Adrenal gland (tissue), 12 donors: ENCODE measurements around the gene PAMR1. TPM values are rescaled to one million over a fixed set of nuclear protein-coding genes. Genes with fewer than 3 reads are reported as not detected.

Experiments
- DNase-seq, 7 donors: peaks; one replicate each; pipeline ENCODE4 v3.0.0-alpha.2; 2019 to 2020
- H3K27ac ChIP-seq, 5 donors: fragments of 200-600 bp; sonication (generic) in 4 of 5; 1 replicate in 3 of 5; 2 replicates in 2 of 5; pipeline versions ENCODE4 v1.5.1 to v1.8.0; 2016 to 2020; ENCODE audit warnings: mild to moderate bottlenecking in 1 of 5
- H3K27me3 ChIP-seq: fragments of 200-600 bp; 2 replicates; pipeline ENCODE4 v1.8.0; 2021
- H3K36me3 ChIP-seq, 2 donors: fragments of 200-600 bp; replicated peaks in 1 of 2; 1 replicate in 1 of 2; 2 replicates in 1 of 2; pipeline versions ENCODE4 v1.5.1 to v1.8.0; 2018 to 2022
- H3K4me1 ChIP-seq, 2 donors: fragments of 200-600 bp; replicated peaks in 1 of 2; 1 replicate in 1 of 2; 2 replicates in 1 of 2; pipeline versions ENCODE4 v1.5.1 to v1.8.0; 2018 to 2021
- H3K4me3 ChIP-seq, 4 donors: fragments of 200-600 bp; sonication (generic) in 3 of 4; one replicate each; pipeline ENCODE4 v1.5.1; 2016 to 2018
- H3K9me3 ChIP-seq, 3 donors: fragments of 200-600 bp; sonication (generic) in 1 of 3; replicated peaks in 1 of 3; 1 replicate in 2 of 3; 2 replicates in 1 of 3; pipeline versions ENCODE4 v1.5.1 to v1.8.0; 2016 to 2021
- POLR2A ChIP-seq, 2 donors: fragments of 450-650 bp; IDR thresholded peaks; one replicate each; pipeline ENCODE4 v1.6.1; 2017; ENCODE audit warnings: antibody characterized with exemption in 2 of 2, mild to moderate bottlenecking in 2 of 2, moderate library complexity in 1 of 2
- WGBS, 4 donors: extraction: QIAGEN DNeasy Blood & Tissue Kit in 2 of 4; methylation state at CpG; one replicate each; pipeline versions ENCODE4 v1.1.5 to v1.1.7; 2013 to 2017; 5-methylcytosine and 5-hydroxymethylcytosine counted together
- intact Hi-C, 2 donors: fragments of 100-400 bp; cut with DNase I; formaldehyde crosslinking; loops; one replicate each; pipeline versions ENCODE4 v1.14.1 to v1.15.0; 2022 to 2023
- polyA plus RNA-seq, 3 donors: library from polyadenylated mRNA; stranded (reverse); fragments of 200-250 nt in 2 of 3; fragments of 350-450 nt in 1 of 3; fragmentation: Illumina TruSeq in 1 of 3; extraction: RNeasy Lipid Tissue Mini Kit (QIAGEN cat#74804) in 1 of 3; gene quantifications; one replicate each; pipeline ENCODE4 v1.2.3, GENCODE V29; 2013 to 2014
- total RNA-seq, 9 donors: library from RNA; depleted of rRNA in 4 of 9; stranded (reverse); fragments of >200 nt in 4 of 9; fragments of 120-200 nt in 1 of 9; fragmentation: NEBNext Ultra II Directional in 1 of 9; extraction: Animal tissue kit (Norgen Biotek cat#: 25700) in 1 of 9; gene quantifications; one replicate each; pipeline versions ENCODE4 v1.1.0 to v1.2.4, GENCODE V29; 2013 to 2023
- TF ChIP-seq, protein P1 (sequence below), 6 experiments: fragments of 450-650 bp in 4 of 6; fragments of 200-600 bp in 2 of 6; sonication (generic) in 1 of 6; IDR thresholded peaks; 1 replicate in 5 of 6; 2 replicates in 1 of 6; pipeline versions ENCODE4 v1.5.1 to v1.8.0; 2016 to 2021; ENCODE audit warnings: antibody characterized with exemption in 6 of 6, mild to moderate bottlenecking in 2 of 6, moderate library complexity in 1 of 6
- donor health status: healthy with polysubstance abuse.
- donor health status: Bipolar disorder and iron deficiency.
- donor health status: DM: yes; HTN: yes; CAD: no.
- donor health status: DM: no; HTN: no; CAD: no.
- donor health status: DM: no; HTN: no; CAD: no.
- donor health status: DM: yes; HTN: yes; CAD: no.

PAMR1 gene
- total and polyA plus RNA-seq, 12 donors = 4.3 to 25.7 (median 11.2) TPM

DNA sequence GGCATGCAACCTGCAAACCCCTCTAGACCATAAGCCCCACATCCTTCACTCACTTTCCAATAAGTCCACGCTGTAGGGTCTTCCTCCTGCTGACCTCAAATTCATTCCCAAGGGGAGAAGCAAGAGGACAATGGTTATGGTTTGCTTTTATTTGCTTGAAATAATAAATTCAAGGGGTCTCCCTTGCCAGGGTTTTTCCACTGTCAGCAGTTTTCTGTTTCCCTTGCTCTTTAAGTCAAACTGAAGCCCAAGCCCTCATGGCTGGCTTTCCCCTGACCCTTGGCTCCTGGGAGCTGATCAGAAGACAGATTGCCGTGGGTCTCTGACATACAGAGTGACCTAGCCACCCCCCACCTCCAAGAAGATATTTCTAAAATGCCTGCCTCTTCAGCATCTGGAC, 109.9 kb downstream of the PAMR1 start:
- no peak overlapping the region for H3K4me3 ChIP-seq
- H3K9me3 ChIP-seq = no peaks in the 10 kb centered on the region
- TF ChIP-seq, protein P1, sequence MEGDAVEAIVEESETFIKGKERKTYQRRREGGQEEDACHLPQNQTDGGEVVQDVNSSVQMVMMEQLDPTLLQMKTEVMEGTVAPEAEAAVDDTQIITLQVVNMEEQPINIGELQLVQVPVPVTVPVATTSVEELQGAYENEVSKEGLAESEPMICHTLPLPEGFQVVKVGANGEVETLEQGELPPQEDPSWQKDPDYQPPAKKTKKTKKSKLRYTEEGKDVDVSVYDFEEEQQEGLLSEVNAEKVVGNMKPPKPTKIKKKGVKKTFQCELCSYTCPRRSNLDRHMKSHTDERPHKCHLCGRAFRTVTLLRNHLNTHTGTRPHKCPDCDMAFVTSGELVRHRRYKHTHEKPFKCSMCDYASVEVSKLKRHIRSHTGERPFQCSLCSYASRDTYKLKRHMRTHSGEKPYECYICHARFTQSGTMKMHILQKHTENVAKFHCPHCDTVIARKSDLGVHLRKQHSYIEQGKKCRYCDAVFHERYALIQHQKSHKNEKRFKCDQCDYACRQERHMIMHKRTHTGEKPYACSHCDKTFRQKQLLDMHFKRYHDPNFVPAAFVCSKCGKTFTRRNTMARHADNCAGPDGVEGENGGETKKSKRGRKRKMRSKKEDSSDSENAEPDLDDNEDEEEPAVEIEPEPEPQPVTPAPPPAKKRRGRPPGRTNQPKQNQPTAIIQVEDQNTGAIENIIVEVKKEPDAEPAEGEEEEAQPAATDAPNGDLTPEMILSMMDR (IDR thresholded peaks at IDR 0.05) = no peak
- TF ChIP-seq POLR2A (IDR thresholded peaks at IDR 0.05) = no peak
- H3K4me1 ChIP-seq = peaks cover 12 to 16% of the 10 kb centered on the region in 2 donors
- 41 to 58% (median 48%) methylated on average over 2 of the region's 2 CpGs for WGBS, 4 donors
- H3K36me3 ChIP-seq = no peaks in the 10 kb centered on the region
- intact Hi-C loops = no loop called here
- DNase-seq = no peak
- H3K27me3 ChIP-seq = peaks cover 34% of the 10 kb centered on the region
- no peak overlapping the region for H3K27ac ChIP-seq

DNA sequence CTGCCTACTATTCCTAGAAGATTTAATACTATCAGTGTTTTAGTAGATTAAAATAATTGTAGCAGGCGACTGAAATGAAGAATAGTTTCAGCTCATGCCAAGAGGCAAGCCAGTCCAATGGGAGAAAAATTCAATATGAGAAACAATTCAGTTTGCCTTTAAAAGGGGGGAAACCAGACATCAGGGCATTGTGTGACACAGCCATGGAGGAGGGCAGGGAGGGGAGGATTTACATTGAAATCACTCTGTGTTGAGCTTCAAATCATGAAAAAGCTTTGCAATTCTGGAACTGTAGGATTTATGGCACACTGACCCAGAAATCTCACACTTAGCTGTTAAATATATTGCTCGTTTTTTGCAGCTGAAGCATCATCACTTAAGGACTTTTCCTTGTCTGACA, 110.6 kb downstream of the PAMR1 start:
- peaks cover 12 to 15% of the 10 kb centered on the region in 2 donors for H3K4me1 ChIP-seq
- no peak for DNase-seq
- 44 to 53% (median 47%) methylated on average over 2 of the region's 2 CpGs for WGBS, 4 donors
- TF ChIP-seq POLR2A (IDR thresholded peaks at IDR 0.05) = no peak
- TF ChIP-seq, protein P1 (IDR thresholded peaks at IDR 0.05) = no peak
- no peaks in the 10 kb centered on the region for H3K36me3 ChIP-seq
- H3K9me3 ChIP-seq = no peaks in the 10 kb centered on the region
- intact Hi-C loops = no loop called here
- H3K27ac ChIP-seq = no peak overlapping the region
- peaks cover 27% of the 10 kb centered on the region for H3K27me3 ChIP-seq
- no peak overlapping the region for H3K4me3 ChIP-seq

DNA sequence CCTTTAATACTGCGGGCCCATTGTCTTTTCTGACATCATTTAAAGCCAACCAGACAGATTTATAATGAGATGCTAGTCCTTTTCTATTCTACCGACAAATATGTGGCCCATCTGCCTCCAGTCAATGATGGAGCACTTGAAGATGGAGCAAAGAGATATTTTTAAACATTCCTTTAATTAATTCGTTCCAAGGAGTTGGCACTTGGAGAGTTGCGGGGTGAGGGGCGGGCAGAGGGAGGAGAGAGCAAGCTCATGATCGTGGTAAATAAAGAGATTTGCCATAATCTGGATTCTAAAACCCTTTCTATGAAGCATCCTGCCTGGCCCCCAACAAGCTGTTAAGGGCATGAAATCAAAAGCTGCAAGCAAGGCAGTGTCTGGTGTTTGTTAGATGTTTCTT, 111.1 kb downstream of the PAMR1 start:
- H3K4me1 ChIP-seq = peaks cover 7 to 10% of the 10 kb centered on the region in 2 donors
- H3K9me3 ChIP-seq = no peaks in the 10 kb centered on the region
- DNase-seq = no peak
- TF ChIP-seq POLR2A (IDR thresholded peaks at IDR 0.05) = no peak
- TF ChIP-seq, protein P1 (IDR thresholded peaks at IDR 0.05) = no peak
- H3K27ac ChIP-seq = no peak overlapping the region
- peaks cover 22% of the 10 kb centered on the region for H3K27me3 ChIP-seq
- intact Hi-C loops = no loop called here
- WGBS, 4 donors = 67 to 81% (median 72%) methylated on average over 6 of the region's 6 CpGs
- H3K36me3 ChIP-seq = no peaks in the 10 kb centered on the region
- no peak overlapping the region for H3K4me3 ChIP-seq

DNA sequence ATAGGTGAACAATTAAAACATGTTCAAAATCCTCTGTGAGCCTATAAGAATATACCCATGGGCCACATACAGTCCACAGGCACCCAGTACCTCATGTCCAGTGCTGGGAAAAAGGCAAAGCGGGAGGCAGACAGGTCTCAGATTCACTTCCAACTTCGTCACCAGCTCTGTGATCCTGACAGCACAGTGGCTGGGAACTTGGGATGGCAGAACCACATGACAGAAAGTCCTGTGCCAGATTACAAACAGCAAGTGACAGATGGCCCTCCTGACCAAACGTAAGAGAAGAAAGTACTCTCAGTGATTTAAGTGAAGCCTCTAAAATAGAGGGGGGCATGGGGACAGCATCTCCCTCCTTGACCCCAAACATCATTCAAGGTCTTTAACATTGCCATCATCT, 111.8 kb downstream of the PAMR1 start:
- WGBS, 4 donors = 64 to 83% (median 70%) methylated on average over 3 of the region's 3 CpGs
- no peak overlapping the region for H3K27ac ChIP-seq
- peaks cover 15% of the 10 kb centered on the region for H3K27me3 ChIP-seq
- H3K36me3 ChIP-seq = no peaks in the 10 kb centered on the region
- TF ChIP-seq, protein P1 (IDR thresholded peaks at IDR 0.05) = no peak
- TF ChIP-seq POLR2A (IDR thresholded peaks at IDR 0.05) = no peak
- DNase-seq = no peak
- H3K4me1 ChIP-seq = peaks cover 0 to 3% of the 10 kb centered on the region in 2 donors
- intact Hi-C loops = no loop called here
- H3K4me3 ChIP-seq = no peak overlapping the region
- no peaks in the 10 kb centered on the region for H3K9me3 ChIP-seq
